ENCODE results near the gene CHRM5.
"Not testable (repeated sequence)": the region's sequence is repeated elsewhere in the genome, so short reads cannot be mapped to it uniquely, and the experiment has no call there.

CHRM5 gene

GRCh38 chr15:33988384-33988783, 20.1 kb downstream of the CHRM5 start:
- DNase-seq: no peak

- DNase-seq: peak in 1 of 2 experiments; percentile 38
Measured at GRCh38 chr15:33994005-33994615, 25.8 kb downstream of the CHRM5 start.

GRCh38 chr15:33995666-33996065, 27.4 kb downstream of the CHRM5 start:
- DNase-seq: not testable (repeated sequence)

GRCh38 chr15:34001536-34001935, 33.2 kb downstream of the CHRM5 start:
- DNase-seq: no peak

- DNase-seq: no peak
Measured at GRCh38 chr15:34006381-34006780, 38.1 kb downstream of the CHRM5 start.

- DNase-seq: no peak
Measured at GRCh38 chr15:34009656-34010055, 41.4 kb downstream of the CHRM5 start.

- DNase-seq: no peak
Measured at GRCh38 chr15:34010921-34011320, 42.6 kb downstream of the CHRM5 start.

GRCh38 chr15:34011481-34011880, 43.2 kb downstream of the CHRM5 start:
- no peak for DNase-seq

GRCh38 chr15:34012461-34013028, 44.2 kb downstream of the CHRM5 start:
- no peak for DNase-seq

- DNase-seq: no peak
Measured at GRCh38 chr15:34013746-34014145, 45.4 kb downstream of the CHRM5 start.

GRCh38 chr15:34014556-34014955, 46.3 kb downstream of the CHRM5 start:
- DNase-seq: no peak

GRCh38 chr15:34018021-34018645, 49.8 kb downstream of the CHRM5 start:
- no peak for DNase-seq

GRCh38 chr15:34018738-34019137, 50.4 kb downstream of the CHRM5 start:
- DNase-seq: not testable (repeated sequence)

- DNase-seq: no peak
Measured at GRCh38 chr15:34019369-34019990, 51.2 kb downstream of the CHRM5 start.

GRCh38 chr15:34023907-34024306, 55.6 kb downstream of the CHRM5 start:
- no peak for DNase-seq

GRCh38 chr15:34025252-34025651, 57.0 kb downstream of the CHRM5 start:
- DNase-seq: no peak

- no peak for DNase-seq
Measured at GRCh38 chr15:34027606-34028005, 59.3 kb downstream of the CHRM5 start.

- no peak for DNase-seq
Measured at GRCh38 chr15:34031987-34032760, 63.9 kb downstream of the CHRM5 start.

- DNase-seq: peak; percentile 46 to 77
Measured at GRCh38 chr15:34038023-34038870, 70.0 kb downstream of the CHRM5 start.

GRCh38 chr15:34038871-34039789, 70.8 kb downstream of the CHRM5 start, which contains the start of gene AVEN:
Gene AVEN, minus strand, starts transcription at chr15:34039204. Its CDS starts 158 bp downstream, at chr15:34039046.
- peak in 1 of 2 experiments; percentile 45 for DNase-seq

- no peak for DNase-seq
Measured at GRCh38 chr15:34039790-34040113, 71.5 kb downstream of the CHRM5 start.

Measured in NCI-H446 (cell line).